IMR-90 (cell line): ENCODE results near the gene ALOX12. TPM values are rescaled to one million over a fixed set of nuclear protein-coding genes. Genes with fewer than 3 reads are reported as not detected.
A peak's percentile ranks its signal among the peaks of the same experiment; 100 is the strongest.

Experiments used
- ATAC-seq: fragments of 200-7000 bp; cut with Tn5 transposase; 2 replicates; pipeline ENCODE4 v1.9.1; 2020; ENCODE audit warnings: low read depth, mild to moderate bottlenecking, moderate library complexity
- BruUV-seq: library from RNA; stranded (reverse); fragments of 400-500 nt; replicated peaks from 2 replicates; lab custom pipeline; 2021; lab: Mats Ljungman, UMichigan
- CTCF ChIA-PET: fragments of 300-600 bp; formaldehyde crosslinking; extraction: SDS; loops from one replicate; lab custom pipeline; 2021; ENCODE audit warnings: antibody characterized with exemption; lab: Yijun Ruan, JAX
- POLR2A ChIA-PET: fragments of 300-600 bp; sonication (Branson Sonifier 250); formaldehyde crosslinking; loops from one replicate; lab custom pipeline; 2022; ENCODE audit warnings: antibody characterized with exemption; ENCODE audit not compliant: unreplicated experiment; lab: Charles Lee
- DNase-seq: peaks from one replicate; pipeline ENCODE4 v3.0.0; 2013
- H2AFZ ChIP-seq: replicated peaks from 2 replicates; pipeline ENCODE3; 2013; ENCODE audit warnings: low read length, mild to moderate bottlenecking; ENCODE audit not compliant: poor library complexity
- H2AK5ac ChIP-seq: 2 replicates; pipeline ENCODE4 v1.6.1; 2013; ENCODE audit warnings: low read depth, low read length, inconsistent platforms
- H2AK9ac ChIP-seq: replicated peaks from 2 replicates; pipeline ENCODE3; 2013; ENCODE audit warnings: mild to moderate bottlenecking, low read depth, low read length, moderate library complexity; ENCODE audit not compliant: poor library complexity
- H2BK120ac ChIP-seq: 2 replicates; pipeline ENCODE4 v1.6.1; 2013; ENCODE audit warnings: low read depth, low read length, inconsistent platforms
- H2BK15ac ChIP-seq: 3 replicates; pipeline ENCODE4 v1.6.1; 2013; ENCODE audit warnings: low read depth, low read length, inconsistent platforms
- H2BK20ac ChIP-seq: 2 replicates; pipeline ENCODE4 v1.6.1; 2013; ENCODE audit warnings: low read depth, mild to moderate bottlenecking, inconsistent platforms, low read length, moderate library complexity
- H2BK5ac ChIP-seq: 2 replicates; pipeline ENCODE4 v1.6.1; 2013; ENCODE audit warnings: mild to moderate bottlenecking, low read depth, low read length, inconsistent platforms; ENCODE audit not compliant: poor library complexity, severe bottlenecking
- H3K14ac ChIP-seq: replicated peaks from 2 replicates; pipeline ENCODE4 v1.6.1; 2013; ENCODE audit warnings: low read depth, low read length, inconsistent platforms
- H3K18ac ChIP-seq: 2 replicates; pipeline ENCODE4 v1.6.1; 2013; ENCODE audit warnings: low read depth, low read length, control low read depth
- H3K23ac ChIP-seq: 2 replicates; pipeline ENCODE4 v1.6.1; 2013; ENCODE audit warnings: low read depth, low read length, inconsistent platforms
- H3K27ac ChIP-seq: 2 replicates; pipeline ENCODE4 v1.5.1; 2013; ENCODE audit warnings: mild to moderate bottlenecking, control low read depth, low read length; ENCODE audit not compliant: insufficient read depth
- H3K27me3 ChIP-seq: 2 replicates; pipeline ENCODE4 v1.6.1; 2013; ENCODE audit warnings: low read length; ENCODE audit not compliant: control insufficient read depth, insufficient read depth
- H3K36me3 ChIP-seq: 2 replicates; pipeline ENCODE4 v1.6.1; 2013; ENCODE audit warnings: low read length, mixed read lengths; ENCODE audit not compliant: control insufficient read depth, insufficient read depth
- H3K4ac ChIP-seq: 2 replicates; pipeline ENCODE4 v1.6.1; 2013; ENCODE audit warnings: low read depth, low read length, inconsistent platforms
- H3K4me1 ChIP-seq: 2 replicates; pipeline ENCODE4 v1.6.1; 2013; ENCODE audit warnings: low read length, mixed read lengths; ENCODE audit not compliant: control insufficient read depth, insufficient read depth
- H3K4me2 ChIP-seq: 2 replicates; pipeline ENCODE4 v1.6.1; 2013; ENCODE audit warnings: low read depth, mild to moderate bottlenecking, control low read depth, low read length, moderate library complexity
- H3K4me3 ChIP-seq: 2 replicates; pipeline ENCODE4 v1.5.1; 2013; ENCODE audit warnings: low read depth, mild to moderate bottlenecking, control low read depth, low read length, moderate library complexity; ENCODE audit not compliant: insufficient read depth
- H3K56ac ChIP-seq: 2 replicates; pipeline ENCODE4 v1.6.1; 2013; ENCODE audit warnings: low read length, inconsistent platforms; ENCODE audit not compliant: insufficient read depth; ENCODE audit errors: extremely low read depth
- H3K79me1 ChIP-seq, 2 experiments: 2 replicates each; pipeline ENCODE4 v1.6.1; 2013; ENCODE audit warnings: low read length in 2 of 2, inconsistent platforms in 1 of 2, low read depth in 1 of 2
- H3K9ac ChIP-seq: 2 replicates; pipeline ENCODE4 v1.6.1; 2013; ENCODE audit warnings: low read depth, low read length, control low read depth
- H3K9me1 ChIP-seq: 2 replicates; pipeline ENCODE4 v1.6.1; 2013; ENCODE audit warnings: low read length, inconsistent platforms; ENCODE audit not compliant: insufficient read depth
- H3K9me3 ChIP-seq: 2 replicates; pipeline ENCODE4 v1.6.1; 2013; ENCODE audit warnings: low read length; ENCODE audit not compliant: control insufficient read depth, insufficient read depth
- H4K20me1 ChIP-seq: 2 replicates; pipeline ENCODE4 v1.6.1; 2013; ENCODE audit warnings: low read length, inconsistent platforms; ENCODE audit not compliant: insufficient read depth
- H4K5ac ChIP-seq: 2 replicates; pipeline ENCODE4 v1.6.1; 2013; ENCODE audit warnings: mild to moderate bottlenecking, low read depth, low read length, control low read depth
- H4K8ac ChIP-seq, 2 experiments: 2 replicates each; pipeline ENCODE4 v1.6.1; 2013; ENCODE audit warnings: low read depth in 2 of 2, low read length in 2 of 2, control low read depth in 1 of 2, inconsistent platforms in 1 of 2
- H4K91ac ChIP-seq: 2 replicates; pipeline ENCODE4 v1.6.1; 2013; ENCODE audit warnings: low read depth, low read length, inconsistent platforms; ENCODE audit not compliant: insufficient read depth
- BHLHE40 ChIP-seq: fragments of 150-350 bp; IDR thresholded peaks from 2 replicates; pipeline ENCODE4 v1.6.1; 2016; ENCODE audit warnings: mild to moderate bottlenecking, low read depth, low read length
- CEBPB ChIP-seq: IDR thresholded peaks from 2 replicates; pipeline ENCODE4 v1.6.1; 2012; ENCODE audit warnings: low read depth, low read length, improper control_type of control experiment
- ELK1 ChIP-seq: fragments of 150-350 bp; IDR thresholded peaks from 2 replicates; pipeline ENCODE4 v1.6.1; 2016; ENCODE audit warnings: low read depth, mild to moderate bottlenecking, low read length, moderate library complexity, borderline replicate concordance
- FOS ChIP-seq: fragments of 150-350 bp; IDR thresholded peaks from 2 replicates; pipeline ENCODE4 v1.6.1; 2016; ENCODE audit warnings: low read depth, low read length
- MAFK ChIP-seq: IDR thresholded peaks from 2 replicates; pipeline ENCODE4 v1.6.1; 2012; ENCODE audit warnings: low read depth, low read length, improper control_type of control experiment
- MXI1 ChIP-seq: IDR thresholded peaks from 2 replicates; pipeline ENCODE4 v1.6.1; 2012; ENCODE audit warnings: low read depth, mild to moderate bottlenecking, low read length, moderate library complexity, borderline replicate concordance
- POLR2A ChIP-seq: IDR thresholded peaks from 2 replicates; pipeline ENCODE4 v1.6.1; 2012; ENCODE audit warnings: mild to moderate bottlenecking, low read depth, low read length
- RAD21 ChIP-seq: IDR thresholded peaks from 2 replicates; pipeline ENCODE4 v1.6.1; 2012; ENCODE audit warnings: low read length, improper control_type of control experiment
- RFX5 ChIP-seq: IDR thresholded peaks from 2 replicates; pipeline ENCODE4 v1.8.0; 2012; ENCODE audit warnings: low read depth, mild to moderate bottlenecking, low read length, moderate library complexity
- WGBS, 2 experiments: methylation state at CpG; one replicate each; pipeline versions ENCODE4 v1.1.5 to v1.1.7; 2013; ENCODE audit warnings: missing lambda C conversion rate in 2 of 2; ENCODE audit not compliant: insufficient read length in 1 of 2; ENCODE audit errors: extremely low coverage in 2 of 2; 5-methylcytosine and 5-hydroxymethylcytosine counted together
- dilution Hi-C: fragments of 300-500 bp; cut with HindIII; formaldehyde crosslinking; loops from one replicate; pipeline ENCODE4 v1.14.3; 2018; ENCODE audit warnings: low sequenced_read_pairs; ENCODE audit not compliant: unreplicated experiment
- in situ Hi-C: fragments of 300-500 bp; cut with MboI; formaldehyde crosslinking; loops from 3 replicates; pipeline ENCODE4 v1.14.3; 2019; ENCODE audit warnings: low sequenced_read_pairs, inconsistent platforms, mixed read lengths
- intact Hi-C: fragments of 100-400 bp; cut with micrococcal nuclease; formaldehyde crosslinking; loops from 2 replicates; pipeline ENCODE4 v1.10.0; 2022
- polyA plus RNA-seq, 3 experiments: library from polyadenylated mRNA; depleted of rRNA; stranded (reverse); fragments of >200 nt; gene quantifications; 2 replicates each; pipeline ENCODE4 v1.2.3, GENCODE V29; 2012; ENCODE audit warnings: low replicate concordance in 1 of 3
- total RNA-seq: library from RNA; depleted of rRNA; stranded (reverse); fragments of >200 nt; gene quantifications from 2 replicates; pipeline ENCODE4 v1.2.3, GENCODE V29; 2012
- TF ChIP-seq, protein P1 (sequence below): conservative IDR thresholded peaks from 2 replicates; pipeline ENCODE4 v1.5.1; 2012; ENCODE audit warnings: mild to moderate bottlenecking, low read depth, low read length, improper control_type of control experiment

The ALOX12 gene
- total and polyA plus RNA-seq, 2 of the 4 experiments (the other 2 are of a cell fraction) = 0.03 TPM; not detected in 1

- Histone ChIP-seq H3K14ac (no peak overlapping the region), H2BK5ac (no peak overlapping the region), H2BK20ac (no peak overlapping the region), H3K4me1 (peaks cover 4% of the 10 kb centered on the region; the same call in 1 of the 2 replicates), H3K27ac (no peak overlapping the region), H2BK15ac (no peak overlapping the region), H3K23ac (no peak overlapping the region), H3K27me3 (peaks cover 10% of the 10 kb centered on the region; the same call in 1 of the 2 replicates), H2AK5ac (no peak overlapping the region; the same call in 1 of the 2 replicates), H4K5ac (no peak overlapping the region), H3K4me2 (no peak overlapping the region), H3K4ac (no peak overlapping the region), H3K79me1 (peaks cover 0 to 4% of the 10 kb centered on the region in 2 experiments; a peak in 2 of 4 replicates), H2AFZ (peak overlapping the region; percentile 95), H2BK120ac (no peak overlapping the region), H2AK9ac (no peak overlapping the region), H3K9ac (no peak overlapping the region), H4K8ac (peak overlapping the region in 1 of 2 experiments; percentile 40; a peak in 1 of 4 replicates), H3K9me1 (no peaks in the 10 kb centered on the region; the same call in 1 of the 2 replicates), H3K4me3 (no peak overlapping the region), H3K9me3 (no peaks in the 10 kb centered on the region), H4K91ac (no peak overlapping the region), H4K20me1 (no peaks in the 10 kb centered on the region), H3K36me3 (no peaks in the 10 kb centered on the region), H3K18ac (no peak overlapping the region), H3K56ac (no peak overlapping the region)
- dilution Hi-C loops (no loop called here), in situ Hi-C loops (no loop called here), intact Hi-C loops (loop anchor here (5.0 kb wide), 1 partner anchor 179 kb away; no protein-coding TSS in a partner anchor)
- ChIA-PET POLR2A (interaction anchor here (0.6 kb wide), 1 partner anchor 11 kb away, joined by 4 read pairs; no protein-coding TSS in a partner anchor), CTCF (interaction anchor here (0.6 to 1.6 kb wide), 5 partner anchors 11 to 397 kb away, joined by 3 to 13 read pairs (median 4); no protein-coding TSS in a partner anchor)
- no peak for DNase-seq
- BruUV-seq = no TSS peak
- 90% methylated on average over 2 of the region's 11 CpGs; no CpG with 5 or more reads in 1 of the 2 experiments for WGBS, 2 experiments
- ATAC-seq = no peak
- TF ChIP-seq, protein P1, sequence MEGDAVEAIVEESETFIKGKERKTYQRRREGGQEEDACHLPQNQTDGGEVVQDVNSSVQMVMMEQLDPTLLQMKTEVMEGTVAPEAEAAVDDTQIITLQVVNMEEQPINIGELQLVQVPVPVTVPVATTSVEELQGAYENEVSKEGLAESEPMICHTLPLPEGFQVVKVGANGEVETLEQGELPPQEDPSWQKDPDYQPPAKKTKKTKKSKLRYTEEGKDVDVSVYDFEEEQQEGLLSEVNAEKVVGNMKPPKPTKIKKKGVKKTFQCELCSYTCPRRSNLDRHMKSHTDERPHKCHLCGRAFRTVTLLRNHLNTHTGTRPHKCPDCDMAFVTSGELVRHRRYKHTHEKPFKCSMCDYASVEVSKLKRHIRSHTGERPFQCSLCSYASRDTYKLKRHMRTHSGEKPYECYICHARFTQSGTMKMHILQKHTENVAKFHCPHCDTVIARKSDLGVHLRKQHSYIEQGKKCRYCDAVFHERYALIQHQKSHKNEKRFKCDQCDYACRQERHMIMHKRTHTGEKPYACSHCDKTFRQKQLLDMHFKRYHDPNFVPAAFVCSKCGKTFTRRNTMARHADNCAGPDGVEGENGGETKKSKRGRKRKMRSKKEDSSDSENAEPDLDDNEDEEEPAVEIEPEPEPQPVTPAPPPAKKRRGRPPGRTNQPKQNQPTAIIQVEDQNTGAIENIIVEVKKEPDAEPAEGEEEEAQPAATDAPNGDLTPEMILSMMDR = no peak
- TF ChIP-seq POLR2A (no peak), ELK1 (no peak), CEBPB (no peak), RFX5 (no peak), BHLHE40 (no peak), RAD21 (no peak), FOS (no peak), MAFK (no peak), MXI1 (no peak)
Observed at GRCh38 chr17:7020894-7021664, 25.2 kb downstream of the ALOX12 start.
